Measurements from ENCODE around the gene SCD5. TPM values are rescaled to one million over a fixed set of nuclear protein-coding genes. Genes with fewer than 3 reads are reported as not detected.
"Not testable (repeated sequence)": the region's sequence is repeated elsewhere in the genome, so short reads cannot be mapped to it uniquely, and the experiment has no call there.

The SCD5 gene
- total and polyA plus RNA-seq, 7 donors, result 0.69 to 30.7 (median 27.3) TPM

- Histone ChIP-seq H3K4me3 (no peak overlapping the region), H3K9me3 (no peaks in the 10 kb centered on the region), H3K4me1 (no peaks in the 10 kb centered on the region), H3K36me3 (peaks cover 37 to 100% (median 58%) of the 10 kb centered on the region in 4 donors), H3K27me3 (no peaks in the 10 kb centered on the region), H3K27ac (no peak overlapping the region)
- WGBS, 2 donors, result 86 to 94% methylated on average over 3 of the region's 3 CpGs
- intact Hi-C loops (cut with DNase I), result no loop called here
- TF ChIP-seq EP300 (IDR thresholded peaks at IDR 0.05) (no peak), POLR2AphosphoS5 (IDR thresholded peaks at IDR 0.05) (no peak), POLR2A (IDR thresholded peaks at IDR 0.05) (no peak)
- TF ChIP-seq, protein P1, sequence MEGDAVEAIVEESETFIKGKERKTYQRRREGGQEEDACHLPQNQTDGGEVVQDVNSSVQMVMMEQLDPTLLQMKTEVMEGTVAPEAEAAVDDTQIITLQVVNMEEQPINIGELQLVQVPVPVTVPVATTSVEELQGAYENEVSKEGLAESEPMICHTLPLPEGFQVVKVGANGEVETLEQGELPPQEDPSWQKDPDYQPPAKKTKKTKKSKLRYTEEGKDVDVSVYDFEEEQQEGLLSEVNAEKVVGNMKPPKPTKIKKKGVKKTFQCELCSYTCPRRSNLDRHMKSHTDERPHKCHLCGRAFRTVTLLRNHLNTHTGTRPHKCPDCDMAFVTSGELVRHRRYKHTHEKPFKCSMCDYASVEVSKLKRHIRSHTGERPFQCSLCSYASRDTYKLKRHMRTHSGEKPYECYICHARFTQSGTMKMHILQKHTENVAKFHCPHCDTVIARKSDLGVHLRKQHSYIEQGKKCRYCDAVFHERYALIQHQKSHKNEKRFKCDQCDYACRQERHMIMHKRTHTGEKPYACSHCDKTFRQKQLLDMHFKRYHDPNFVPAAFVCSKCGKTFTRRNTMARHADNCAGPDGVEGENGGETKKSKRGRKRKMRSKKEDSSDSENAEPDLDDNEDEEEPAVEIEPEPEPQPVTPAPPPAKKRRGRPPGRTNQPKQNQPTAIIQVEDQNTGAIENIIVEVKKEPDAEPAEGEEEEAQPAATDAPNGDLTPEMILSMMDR (IDR thresholded peaks at IDR 0.05), result no peak
- DNase-seq, result no peak
Observed at GRCh38 chr4:82825425-82825824, 26.8 kb upstream of the SCD5 start.

- TF ChIP-seq, protein P1 (IDR thresholded peaks at IDR 0.05), result no peak
- TF ChIP-seq POLR2AphosphoS5 (IDR thresholded peaks at IDR 0.05) (no peak), EP300 (IDR thresholded peaks at IDR 0.05) (no peak), POLR2A (IDR thresholded peaks at IDR 0.05) (no peak)
- Histone ChIP-seq H3K36me3 (peaks cover 40 to 100% (median 68%) of the 10 kb centered on the region in 4 donors), H3K27me3 (no peaks in the 10 kb centered on the region), H3K4me3 (no peak overlapping the region), H3K4me1 (no peaks in the 10 kb centered on the region), H3K27ac (no peak overlapping the region), H3K9me3 (no peaks in the 10 kb centered on the region)
- WGBS, 2 donors, result 94 to 95% methylated on average over 5 of the region's 5 CpGs
- intact Hi-C loops (cut with DNase I), result no loop called here
- DNase-seq, result no peak
Observed at GRCh38 chr4:82823062-82823461, 24.5 kb upstream of the SCD5 start.

DNA sequence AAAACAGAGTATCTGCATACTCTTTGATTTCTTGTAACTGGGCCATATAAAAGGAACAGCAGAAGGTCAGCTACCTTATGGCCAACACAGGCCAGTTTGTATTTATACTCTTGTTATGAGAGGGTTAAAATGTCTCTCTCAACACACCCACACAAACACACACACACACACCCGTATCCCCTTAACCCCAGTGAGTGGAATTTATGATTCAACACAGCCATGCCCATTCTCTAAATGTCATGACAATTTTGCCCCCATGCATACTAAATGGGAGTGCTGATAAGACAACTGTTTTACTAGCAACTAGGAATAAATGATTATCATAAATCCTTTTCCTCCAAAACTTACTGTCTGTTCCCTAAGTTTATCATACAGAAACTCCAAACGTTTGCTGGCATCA is 22.1 kb upstream of the SCD5 start:
- intact Hi-C loops (cut with DNase I), result no loop called here
- DNase-seq, result no peak
- H3K36me3 ChIP-seq, result peaks cover 30 to 92% (median 58%) of the 10 kb centered on the region in 4 donors

DNA sequence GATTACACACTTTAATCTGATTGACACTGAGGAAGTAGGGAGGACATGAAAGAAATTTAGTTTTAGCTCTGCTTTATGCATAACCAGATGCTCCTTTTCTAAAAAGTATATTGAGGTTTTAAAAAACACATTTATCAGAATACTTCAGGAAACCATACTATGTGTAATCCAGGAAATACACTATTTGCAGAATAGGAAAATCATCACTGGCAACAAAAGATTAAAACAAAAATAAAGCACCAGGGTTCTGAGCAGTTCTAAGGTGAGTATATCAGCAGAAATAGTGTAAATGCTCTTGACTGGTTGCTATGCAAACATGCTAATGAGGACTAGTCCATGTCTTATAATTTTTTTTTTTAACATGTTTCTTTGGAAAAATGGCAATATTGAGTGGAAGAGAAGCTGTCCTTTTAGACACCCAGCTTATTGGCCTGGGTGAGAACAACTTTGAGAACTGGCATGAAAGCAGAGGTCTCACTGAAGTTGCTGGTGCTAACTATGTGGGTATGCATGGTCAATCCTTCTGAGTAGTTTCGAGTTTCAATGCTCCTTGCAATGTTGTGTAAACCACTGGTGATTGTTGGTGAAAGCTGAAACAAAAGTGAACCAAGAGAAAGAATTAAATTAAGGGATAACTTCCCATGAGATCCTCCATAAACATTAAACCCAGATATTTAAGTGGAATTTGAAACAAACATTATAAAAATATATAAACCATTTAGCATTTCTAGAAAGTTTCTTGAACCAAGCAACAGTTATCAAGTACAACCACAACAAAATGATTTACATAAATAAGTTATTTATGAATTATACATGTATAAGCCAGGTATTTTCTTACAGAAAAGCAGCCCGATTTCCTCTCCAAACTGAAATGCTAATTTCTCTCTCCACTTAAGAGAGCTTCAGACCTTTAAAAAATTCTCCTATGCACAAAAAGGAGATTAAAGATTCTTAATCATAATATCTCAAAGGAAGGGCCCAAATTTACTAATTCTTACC is 20.4 kb upstream of the SCD5 start:
- intact Hi-C loops (cut with DNase I), result no loop called here
- Histone ChIP-seq H3K9me3 (no peaks in the 10 kb centered on the region), H3K27me3 (no peaks in the 10 kb centered on the region), H3K36me3 (peaks cover 14 to 75% (median 47%) of the 10 kb centered on the region in 4 donors), H3K27ac (no peak overlapping the region), H3K4me3 (no peak overlapping the region), H3K4me1 (no peaks in the 10 kb centered on the region)
- no peak for DNase-seq
- 91 to 97% methylated on average over 2 of the region's 2 CpGs for WGBS, 2 donors
- TF ChIP-seq POLR2A (IDR thresholded peaks at IDR 0.05) (no peak), POLR2AphosphoS5 (IDR thresholded peaks at IDR 0.05) (no peak), EP300 (IDR thresholded peaks at IDR 0.05) (no peak)
- TF ChIP-seq, protein P1 (IDR thresholded peaks at IDR 0.05), result no peak

More for the DNA sequence above, 22.1 kb upstream of the SCD5 start:
- Histone ChIP-seq H3K4me1 (no peaks in the 10 kb centered on the region), H3K27me3 (no peaks in the 10 kb centered on the region), H3K4me3 (no peak overlapping the region), H3K9me3 (no peaks in the 10 kb centered on the region), H3K27ac (no peak overlapping the region)
- TF ChIP-seq POLR2AphosphoS5 (IDR thresholded peaks at IDR 0.05), result no peak
- no peak for TF ChIP-seq POLR2A (IDR thresholded peaks at IDR 0.05)
- no peak for TF ChIP-seq EP300 (IDR thresholded peaks at IDR 0.05)
- TF ChIP-seq, protein P1 (IDR thresholded peaks at IDR 0.05), result no peak
- WGBS, 2 donors, result 12 to 35% methylated on average over 2 of the region's 2 CpGs

- DNase-seq; intact Hi-C loops (cut with DNase I); H3K27ac ChIP-seq; H3K4me1 ChIP-seq; H3K9me3 ChIP-seq; H3K27me3 ChIP-seq; H3K4me3 ChIP-seq: not testable (repeated sequence)
- 98% methylated on average over 6 of the region's 6 CpGs for WGBS, 2 donors
- H3K36me3 ChIP-seq, result peaks cover 10 to 54% (median 27%) of the 10 kb centered on the region in 4 donors
Observed at GRCh38 chr4:82816874-82817273, 18.3 kb upstream of the SCD5 start.

Measured in sigmoid colon (tissue), 7 donors.